ENCODE results near the gene BMPR1B.

GRCh38 chr4:95151255-95151654 is 393.5 kb downstream of the BMPR1B start:
- TF ChIP-seq CTCF (conservative IDR thresholded peaks at IDR 0.05; ENCODE audit: low read depth, low read length): no peak
- no peak for TF ChIP-seq POLR2A (IDR thresholded peaks at IDR 0.05; ENCODE audit: low read depth, low read length)

All from IMR-90 (cell line).